Measurements from ENCODE around the gene RFT1.

- TF ChIP-seq, protein P1, sequence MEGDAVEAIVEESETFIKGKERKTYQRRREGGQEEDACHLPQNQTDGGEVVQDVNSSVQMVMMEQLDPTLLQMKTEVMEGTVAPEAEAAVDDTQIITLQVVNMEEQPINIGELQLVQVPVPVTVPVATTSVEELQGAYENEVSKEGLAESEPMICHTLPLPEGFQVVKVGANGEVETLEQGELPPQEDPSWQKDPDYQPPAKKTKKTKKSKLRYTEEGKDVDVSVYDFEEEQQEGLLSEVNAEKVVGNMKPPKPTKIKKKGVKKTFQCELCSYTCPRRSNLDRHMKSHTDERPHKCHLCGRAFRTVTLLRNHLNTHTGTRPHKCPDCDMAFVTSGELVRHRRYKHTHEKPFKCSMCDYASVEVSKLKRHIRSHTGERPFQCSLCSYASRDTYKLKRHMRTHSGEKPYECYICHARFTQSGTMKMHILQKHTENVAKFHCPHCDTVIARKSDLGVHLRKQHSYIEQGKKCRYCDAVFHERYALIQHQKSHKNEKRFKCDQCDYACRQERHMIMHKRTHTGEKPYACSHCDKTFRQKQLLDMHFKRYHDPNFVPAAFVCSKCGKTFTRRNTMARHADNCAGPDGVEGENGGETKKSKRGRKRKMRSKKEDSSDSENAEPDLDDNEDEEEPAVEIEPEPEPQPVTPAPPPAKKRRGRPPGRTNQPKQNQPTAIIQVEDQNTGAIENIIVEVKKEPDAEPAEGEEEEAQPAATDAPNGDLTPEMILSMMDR (IDR thresholded peaks at IDR 0.05): no peak
- TF ChIP-seq ZBTB21 (CRISPR knock-in tag; IDR thresholded peaks at IDR 0.05; ENCODE audit: borderline replicate concordance) (no peak), MAX (CRISPR knock-in tag; IDR thresholded peaks at IDR 0.05) (no peak), NFYB (CRISPR knock-in tag; conservative IDR thresholded peaks at IDR 0.05; ENCODE audit: low read depth) (no peak), ZNF263 (CRISPR knock-in tag; IDR thresholded peaks at IDR 0.05; ENCODE audit: low read depth) (no peak), SMAD4 (CRISPR knock-in tag; IDR thresholded peaks at IDR 0.05) (no peak)
- TF ChIP-seq, protein P2, sequence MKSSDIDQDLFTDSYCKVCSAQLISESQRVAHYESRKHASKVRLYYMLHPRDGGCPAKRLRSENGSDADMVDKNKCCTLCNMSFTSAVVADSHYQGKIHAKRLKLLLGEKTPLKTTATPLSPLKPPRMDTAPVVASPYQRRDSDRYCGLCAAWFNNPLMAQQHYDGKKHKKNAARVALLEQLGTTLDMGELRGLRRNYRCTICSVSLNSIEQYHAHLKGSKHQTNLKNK (CRISPR knock-in tag; IDR thresholded peaks at IDR 0.05): no peak
- TF ChIP-seq, protein P3, sequence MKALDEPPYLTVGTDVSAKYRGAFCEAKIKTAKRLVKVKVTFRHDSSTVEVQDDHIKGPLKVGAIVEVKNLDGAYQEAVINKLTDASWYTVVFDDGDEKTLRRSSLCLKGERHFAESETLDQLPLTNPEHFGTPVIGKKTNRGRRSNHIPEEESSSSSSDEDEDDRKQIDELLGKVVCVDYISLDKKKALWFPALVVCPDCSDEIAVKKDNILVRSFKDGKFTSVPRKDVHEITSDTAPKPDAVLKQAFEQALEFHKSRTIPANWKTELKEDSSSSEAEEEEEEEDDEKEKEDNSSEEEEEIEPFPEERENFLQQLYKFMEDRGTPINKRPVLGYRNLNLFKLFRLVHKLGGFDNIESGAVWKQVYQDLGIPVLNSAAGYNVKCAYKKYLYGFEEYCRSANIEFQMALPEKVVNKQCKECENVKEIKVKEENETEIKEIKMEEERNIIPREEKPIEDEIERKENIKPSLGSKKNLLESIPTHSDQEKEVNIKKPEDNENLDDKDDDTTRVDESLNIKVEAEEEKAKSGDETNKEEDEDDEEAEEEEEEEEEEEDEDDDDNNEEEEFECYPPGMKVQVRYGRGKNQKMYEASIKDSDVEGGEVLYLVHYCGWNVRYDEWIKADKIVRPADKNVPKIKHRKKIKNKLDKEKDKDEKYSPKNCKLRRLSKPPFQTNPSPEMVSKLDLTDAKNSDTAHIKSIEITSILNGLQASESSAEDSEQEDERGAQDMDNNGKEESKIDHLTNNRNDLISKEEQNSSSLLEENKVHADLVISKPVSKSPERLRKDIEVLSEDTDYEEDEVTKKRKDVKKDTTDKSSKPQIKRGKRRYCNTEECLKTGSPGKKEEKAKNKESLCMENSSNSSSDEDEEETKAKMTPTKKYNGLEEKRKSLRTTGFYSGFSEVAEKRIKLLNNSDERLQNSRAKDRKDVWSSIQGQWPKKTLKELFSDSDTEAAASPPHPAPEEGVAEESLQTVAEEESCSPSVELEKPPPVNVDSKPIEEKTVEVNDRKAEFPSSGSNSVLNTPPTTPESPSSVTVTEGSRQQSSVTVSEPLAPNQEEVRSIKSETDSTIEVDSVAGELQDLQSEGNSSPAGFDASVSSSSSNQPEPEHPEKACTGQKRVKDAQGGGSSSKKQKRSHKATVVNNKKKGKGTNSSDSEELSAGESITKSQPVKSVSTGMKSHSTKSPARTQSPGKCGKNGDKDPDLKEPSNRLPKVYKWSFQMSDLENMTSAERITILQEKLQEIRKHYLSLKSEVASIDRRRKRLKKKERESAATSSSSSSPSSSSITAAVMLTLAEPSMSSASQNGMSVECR (CRISPR knock-in tag; IDR thresholded peaks at IDR 0.05; ENCODE audit: borderline replicate concordance): no peak
Measured at GRCh38 chr3:53129344-53129743, 891 bp downstream of the RFT1 start.

Data from WTC11 (cell line).